OCI-M2 (cell line): ENCODE measurements around the gene HES2.
"Not testable (repeated sequence)": the region's sequence is repeated elsewhere in the genome, so short reads cannot be mapped to it uniquely, and the experiment has no call there.

ENCODE experiments used
- DNase-seq: peaks from one replicate; lab custom pipeline; 2025; ENCODE audit not compliant: unreplicated experiment; lab: John Stamatoyannopoulos, UW

The HES2 gene

GRCh38 chr1:6454856-6455751, 35.4 kb upstream of the HES2 start:
- no peak for DNase-seq

DNA sequence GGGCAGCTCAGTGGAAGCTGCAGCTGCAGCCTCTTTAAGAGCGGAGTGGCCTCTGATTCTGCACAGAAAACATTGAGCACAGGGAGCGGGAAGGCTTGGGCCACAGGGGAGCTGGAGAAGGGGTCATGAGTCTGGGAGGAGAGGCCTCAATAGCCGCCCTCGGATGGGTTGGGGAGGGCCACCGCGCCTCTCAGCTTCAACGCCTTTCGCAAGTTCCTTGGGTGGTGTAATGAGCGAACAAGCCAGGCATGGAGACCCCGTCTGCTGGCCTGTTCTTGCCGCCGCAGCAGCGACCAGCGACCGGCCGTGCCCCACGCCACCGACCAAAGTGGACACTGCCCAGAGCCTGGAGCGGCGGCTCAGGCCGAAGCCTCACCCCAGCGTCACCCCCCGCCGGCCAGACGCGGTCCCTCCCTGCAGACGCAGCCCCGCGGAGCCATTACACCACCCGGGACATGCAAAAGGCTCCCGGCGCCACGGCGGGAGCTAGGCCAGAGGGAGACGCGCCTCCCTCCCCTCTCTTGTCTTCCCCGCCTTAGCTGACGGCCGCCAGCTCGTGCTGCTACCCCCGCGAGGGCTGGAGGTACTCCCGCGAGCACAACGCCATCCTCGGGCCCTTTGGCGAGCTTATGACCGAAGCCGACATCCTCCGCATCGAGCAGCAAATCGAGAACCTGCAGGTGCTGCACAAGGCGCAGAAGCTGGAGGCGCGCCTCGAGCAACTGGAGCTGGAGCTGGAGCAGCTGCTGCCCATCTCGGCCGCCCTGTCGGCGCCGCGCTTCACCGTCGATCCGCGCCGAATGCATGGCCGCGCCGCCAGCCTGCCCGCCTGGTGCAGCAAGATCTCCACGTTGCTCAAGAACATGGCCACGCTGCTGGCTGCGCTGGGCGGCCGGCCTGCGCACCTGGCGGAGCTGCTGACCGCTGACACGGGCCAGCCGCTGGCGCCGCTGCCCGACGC, 34.5 kb upstream of the HES2 start:
- DNase-seq: not testable (repeated sequence)

DNA sequence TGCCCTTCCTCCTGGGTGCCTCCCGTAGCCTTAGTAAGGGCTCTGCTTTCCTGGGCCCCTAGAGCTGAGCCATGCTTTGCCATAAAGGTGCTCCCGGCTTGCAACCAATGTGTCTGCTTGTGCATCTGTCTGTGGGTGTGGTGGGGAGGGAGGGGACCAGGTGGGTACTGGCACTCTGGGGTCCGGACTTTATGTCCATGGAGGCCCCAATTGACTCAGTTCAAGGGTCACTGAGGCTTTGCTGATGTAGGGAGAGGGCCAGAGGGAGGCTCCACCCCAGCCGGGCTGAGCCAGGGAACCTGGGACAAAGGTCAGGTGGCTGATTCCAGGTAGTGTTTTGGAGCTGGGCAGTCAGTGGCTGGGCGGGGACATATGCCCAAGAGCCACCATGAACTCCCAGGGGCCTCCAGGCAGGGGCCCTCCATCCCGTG, 31.2 kb upstream of the HES2 start:
- DNase-seq: no peak

- DNase-seq: not testable (repeated sequence)
These were observed 30.8 kb upstream of the HES2 start for GRCh38 chr1:6450486-6450885.

GRCh38 chr1:6450005-6450450, 30.3 kb upstream of the HES2 start:
- DNase-seq: no peak

DNA sequence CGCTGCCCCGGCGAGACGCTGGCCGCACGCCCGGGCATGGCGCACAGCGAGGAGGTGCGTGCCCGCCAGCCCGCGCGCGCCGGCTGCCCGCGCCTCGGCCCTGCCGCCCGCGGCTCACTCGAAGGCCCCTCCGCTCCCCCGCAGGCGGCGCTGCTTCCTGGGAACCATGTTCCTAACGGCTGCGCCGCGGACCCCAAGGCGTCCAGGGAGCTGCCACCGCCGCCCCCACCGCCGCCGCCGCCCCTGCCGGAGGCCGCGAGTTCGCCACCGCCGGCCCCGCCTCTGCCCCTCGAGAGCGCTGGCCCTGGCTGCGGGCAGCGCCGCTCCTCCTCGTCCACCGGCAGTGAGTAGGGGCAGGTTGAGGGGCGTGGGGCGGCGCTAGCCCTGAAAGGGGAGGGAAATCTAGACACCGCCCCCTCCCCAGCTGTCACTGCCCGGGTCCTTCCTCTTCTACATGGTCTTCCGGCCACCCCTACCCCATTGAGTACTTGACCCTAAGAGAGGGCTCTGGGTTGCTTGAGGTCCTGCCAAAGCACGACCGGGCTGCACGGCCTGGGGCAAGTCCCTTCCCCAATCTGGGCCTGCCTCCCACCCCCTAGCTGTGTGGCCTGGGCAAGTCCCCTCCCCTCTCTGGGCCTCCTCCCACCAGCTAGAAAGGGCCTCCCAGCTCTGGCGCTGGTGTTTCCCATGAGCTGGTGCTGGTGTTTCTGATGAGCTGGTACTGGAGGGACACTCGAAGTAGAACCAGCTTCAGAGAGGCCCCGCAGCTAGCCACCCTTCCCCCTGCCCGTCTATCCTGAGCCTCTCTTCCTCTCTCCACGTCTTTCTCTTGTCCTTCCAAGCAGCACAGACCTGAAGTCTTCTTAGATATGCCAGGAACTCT, 29.3 kb upstream of the HES2 start:
- no peak for DNase-seq

GRCh38 chr1:6447818-6448748, 28.4 kb upstream of the HES2 start:
- no peak for DNase-seq

DNA sequence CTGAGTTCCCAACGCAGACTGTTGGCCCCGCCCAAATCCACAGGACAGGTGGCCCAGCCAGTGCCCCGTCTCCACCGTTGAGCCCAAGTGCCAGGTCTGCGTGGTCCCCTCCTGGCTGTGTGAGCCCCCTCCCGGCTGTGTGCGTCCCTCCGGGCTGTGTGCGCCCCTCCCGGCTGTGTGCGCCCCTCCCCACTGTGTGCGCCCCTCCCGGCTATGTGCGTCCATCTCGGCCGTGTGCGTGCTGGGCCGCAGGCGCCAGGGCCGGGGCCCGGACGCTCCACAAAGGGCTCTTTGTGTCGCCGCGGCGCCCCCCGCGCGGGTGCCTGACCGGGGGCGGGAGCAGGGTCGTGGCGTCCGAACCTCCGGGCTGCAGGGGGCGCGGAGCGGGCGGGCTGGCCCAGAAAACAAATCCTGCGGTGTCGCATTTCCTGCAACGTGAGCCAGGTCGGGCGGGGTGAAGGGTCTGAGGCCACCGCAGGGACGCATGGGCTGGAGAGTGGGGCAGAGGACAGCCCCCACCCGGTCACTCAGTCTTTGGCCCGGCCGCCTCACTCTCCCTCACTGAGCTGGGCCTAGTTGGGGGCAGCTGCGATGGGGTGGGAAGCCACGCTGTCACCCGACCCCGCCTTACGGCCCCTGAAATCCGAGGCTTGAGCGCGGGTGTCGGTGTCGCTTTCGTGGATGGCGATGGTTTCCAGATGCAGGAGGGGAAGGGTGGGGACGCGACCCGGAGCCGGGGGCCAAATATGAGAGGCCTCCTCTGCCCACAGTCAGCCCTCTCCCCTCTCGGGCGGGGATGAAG, 27.5 kb upstream of the HES2 start:
- DNase-seq: no peak

- DNase-seq: no peak
These were observed 26.9 kb upstream of the HES2 start for GRCh38 chr1:6446665-6447015.

GRCh38 chr1:6445929-6446328, 26.2 kb upstream of the HES2 start:
- DNase-seq: not testable (repeated sequence)

DNA sequence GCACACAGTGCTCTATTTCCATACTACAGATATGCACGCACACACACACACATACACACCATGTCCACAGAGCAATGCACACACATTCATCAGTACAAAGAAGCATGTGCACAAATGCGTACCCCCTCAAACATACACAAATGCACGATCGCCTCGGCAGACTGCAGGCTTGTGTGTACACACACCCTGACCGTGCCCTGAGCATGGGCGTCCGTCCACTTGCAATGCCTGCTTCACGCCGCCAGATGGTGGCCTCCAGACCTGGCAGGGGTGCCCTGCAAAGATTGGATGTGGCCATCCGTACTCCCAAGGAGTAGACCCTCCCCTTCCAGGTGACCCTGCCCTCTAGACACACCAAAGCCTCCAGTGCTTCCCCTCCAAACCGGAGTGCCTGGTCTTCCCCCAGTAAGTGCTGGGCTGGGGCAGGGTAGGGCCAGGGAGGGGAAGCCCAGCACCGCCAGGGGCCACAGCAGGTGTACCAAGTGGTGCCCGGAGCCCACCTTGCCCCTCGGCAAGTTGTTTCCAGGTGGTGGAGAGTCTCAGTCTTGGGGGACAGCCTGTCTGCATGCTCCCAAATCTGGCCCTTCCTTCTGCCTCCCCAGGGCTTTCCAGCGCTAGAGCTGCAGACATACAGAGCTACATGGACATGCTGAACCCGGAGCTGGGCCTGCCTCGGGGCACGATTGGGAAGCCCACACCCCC, 25.5 kb upstream of the HES2 start:
- no peak for DNase-seq

- no peak for DNase-seq
These were observed 24.7 kb upstream of the HES2 start for GRCh38 chr1:6444377-6444776.

DNA sequence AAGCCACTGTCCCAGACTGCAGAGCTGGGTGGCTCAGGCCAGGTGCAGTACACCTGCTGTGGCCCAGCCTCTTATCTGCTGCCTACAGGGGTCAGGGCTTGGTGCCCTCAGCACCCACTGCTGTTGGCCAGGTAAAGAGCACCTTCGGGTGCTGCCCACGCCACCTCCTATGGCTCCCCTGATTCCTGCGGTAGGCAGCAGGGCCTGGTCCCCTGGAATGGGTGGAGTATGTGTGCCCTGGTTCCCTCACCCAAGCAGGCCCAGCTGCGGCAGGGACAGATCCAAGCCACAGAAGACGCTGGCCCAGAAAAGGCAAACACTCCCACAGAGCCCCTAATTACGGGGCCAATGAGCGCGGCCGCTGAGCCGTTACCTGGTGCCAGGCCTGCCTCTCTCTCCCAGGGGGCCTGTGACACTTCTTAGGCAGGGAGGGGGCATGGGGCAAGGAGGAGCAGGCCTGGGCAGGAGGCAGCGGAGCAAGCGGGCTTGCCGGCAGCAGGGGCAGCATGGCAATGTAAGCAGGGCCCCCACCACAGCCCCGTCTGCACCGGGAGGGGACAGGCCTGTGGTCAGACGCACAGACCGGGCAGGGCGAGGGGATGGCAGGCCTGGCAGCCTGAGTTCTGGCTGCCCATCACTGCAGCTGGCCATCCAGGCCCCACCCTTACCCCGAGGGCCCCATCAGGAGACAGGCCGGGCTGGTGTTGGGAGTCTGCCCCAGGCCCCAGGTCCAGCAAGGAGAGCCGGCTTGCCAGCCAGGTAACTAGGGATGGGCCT, 23.8 kb upstream of the HES2 start:
- no peak for DNase-seq

- DNase-seq: no peak
These were observed 21.9 kb upstream of the HES2 start for GRCh38 chr1:6441586-6441985.

GRCh38 chr1:6440198-6441126, 20.7 kb upstream of the HES2 start:
- DNase-seq: no peak

- DNase-seq: peak; percentile 36
These were observed 18.4 kb upstream of the HES2 start for GRCh38 chr1:6438047-6438525.
